GM12878 (cell line): ENCODE measurements around the gene TYW5. TPM values are rescaled to one million over a fixed set of nuclear protein-coding genes. Genes with fewer than 3 reads are reported as not detected.

Experiments used
- ATAC-seq: fragments of 200-7000 bp; cut with Tn5 transposase; 3 replicates; pipeline ENCODE4 v1.9.1; 2020; ENCODE audit warnings: mild to moderate bottlenecking, moderate library complexity
- BruUV-seq: library from RNA; stranded (reverse); fragments of 400-500 nt; replicated peaks from 2 replicates; lab custom pipeline; 2021; lab: Mats Ljungman, UMichigan
- CTCF ChIA-PET: fragments of 300-600 bp; sonication (Branson Sonifier 250); formaldehyde crosslinking; extraction: SDS; loops from one replicate; lab custom pipeline; 2021; ENCODE audit warnings: inconsistent platforms; lab: Yijun Ruan, JAX
- POLR2A ChIA-PET: fragments of 350-600 bp; formaldehyde crosslinking; extraction: SDS; loops from one replicate; lab custom pipeline; 2021; ENCODE audit warnings: inconsistent platforms; lab: Charles Lee
- RAD21 ChIA-PET: fragments of 300-600 bp; sonication (Branson Sonifier 250); formaldehyde crosslinking; loops from one replicate; lab custom pipeline; 2023; ENCODE audit warnings: antibody characterized with exemption; ENCODE audit not compliant: unreplicated experiment; lab: Charles Lee
- SMC1A ChIA-PET: fragments of 300-600 bp; sonication (Branson Sonifier 250); formaldehyde crosslinking; loops from one replicate; lab custom pipeline; 2023; ENCODE audit not compliant: unreplicated experiment, uncharacterized antibody; lab: Charles Lee
- DNase-seq: peaks from one replicate; pipeline ENCODE4 v3.0.0-alpha.2; 2011; ENCODE audit warnings: low read depth, low spot score
- FAIRE-seq: peaks from 3 replicates; lab custom pipeline; 2011; peaks lifted over from hg19 to GRCh38; lab: Jason Lieb, UNC
- H2AFZ ChIP-seq: 2 replicates; pipeline ENCODE4 v1.6.0; 2011; ENCODE audit warnings: low read depth, low read length, control low read depth; ENCODE audit not compliant: control insufficient read depth
- H3K27ac ChIP-seq: 2 replicates; pipeline ENCODE4 v1.5.1; 2011; ENCODE audit warnings: control low read depth; ENCODE audit not compliant: control insufficient read depth, insufficient read depth
- H3K27me3 ChIP-seq, 2 experiments: replicated peaks in 1 of 2; 2 replicates each; pipeline versions ENCODE4 v1.6.0 to v1.6.1; 2011; ENCODE audit warnings: low read length in 1 of 2; ENCODE audit not compliant: control insufficient read depth in 2 of 2, insufficient read depth in 2 of 2
- H3K36me3 ChIP-seq, 2 experiments: 2 replicates each; pipeline ENCODE4 v1.5.1; 2011; ENCODE audit warnings: low read length in 1 of 2; ENCODE audit not compliant: control insufficient read depth in 2 of 2, insufficient read depth in 2 of 2
- H3K4me1 ChIP-seq: 2 replicates; pipeline ENCODE4 v1.6.1; 2011; ENCODE audit warnings: mild to moderate bottlenecking, low read length, moderate library complexity, mixed read lengths; ENCODE audit not compliant: control insufficient read depth, insufficient read depth
- H3K4me2 ChIP-seq: 2 replicates; pipeline ENCODE4 v1.6.0; 2011; ENCODE audit warnings: control low read depth; ENCODE audit not compliant: control insufficient read depth, insufficient read depth
- H3K4me3 ChIP-seq: fragments of 200-600 bp; sonication (generic); 2 replicates; pipeline ENCODE4 v1.5.1; 2016
- H3K79me2 ChIP-seq: 2 replicates; pipeline ENCODE4 v1.6.0; 2011; ENCODE audit warnings: low read length; ENCODE audit not compliant: control insufficient read depth, insufficient read depth
- H3K9ac ChIP-seq: 2 replicates; pipeline ENCODE4 v1.8.0; 2011; ENCODE audit warnings: low read length, control low read depth, mixed read lengths; ENCODE audit not compliant: control insufficient read depth, insufficient read depth
- H3K9me3 ChIP-seq: replicated peaks from 3 replicates; pipeline ENCODE4 v1.5.1; 2011; ENCODE audit warnings: mild to moderate bottlenecking, low read length; ENCODE audit not compliant: control insufficient read depth, insufficient read depth
- H4K20me1 ChIP-seq: 2 replicates; pipeline ENCODE4 v1.6.0; 2011; ENCODE audit not compliant: control insufficient read depth, insufficient read depth
- CEBPB ChIP-seq, 2 experiments: fragments of 150-350 bp in 1 of 2; IDR thresholded peaks; 2 replicates each; pipeline ENCODE4 v1.6.1; 2012 to 2014; ENCODE audit warnings: low read depth in 2 of 2, low read length in 2 of 2, borderline replicate concordance in 1 of 2, inconsistent platforms in 1 of 2
- IKZF2 ChIP-seq, 2 experiments: fragments of 450-650 bp; IDR thresholded peaks; 2 replicates each; pipeline ENCODE4 v1.6.1; 2017; ENCODE audit warnings: mild to moderate bottlenecking in 2 of 2, moderate library complexity in 2 of 2
- MYB ChIP-seq: fragments of 150-350 bp; IDR thresholded peaks from 2 replicates; pipeline ENCODE4 v1.6.1; 2014; ENCODE audit warnings: mild to moderate bottlenecking, low read depth, low read length, borderline replicate concordance
- NR2C2 ChIP-seq: IDR thresholded peaks from 2 replicates; pipeline ENCODE4 v1.6.1; 2011; ENCODE audit warnings: borderline replicate concordance, low read depth; ENCODE audit not compliant: control insufficient read depth, insufficient read length
- PBX3 ChIP-seq: IDR thresholded peaks from 2 replicates; pipeline ENCODE4 v1.6.1; 2011; ENCODE audit warnings: mild to moderate bottlenecking, low read depth, low read length, moderate library complexity; ENCODE audit not compliant: insufficient replicate concordance
- PKNOX1 ChIP-seq: fragments of 450-650 bp; IDR thresholded peaks from 2 replicates; pipeline ENCODE4 v1.6.1; 2016; ENCODE audit warnings: mild to moderate bottlenecking
- ZBTB33 ChIP-seq: fragments of 450-650 bp; IDR thresholded peaks from 2 replicates; pipeline ENCODE4 v1.6.1; 2017; ENCODE audit warnings: mild to moderate bottlenecking
- WGBS: methylation state at CpG from one replicate; pipeline ENCODE4 v1.1.6; 2016; ENCODE audit warnings: low lambda C conversion rate; ENCODE audit not compliant: insufficient replicate concordance, insufficient coverage; ENCODE audit errors: missing lambda C conversion rate; 5-methylcytosine and 5-hydroxymethylcytosine counted together
- in situ Hi-C: fragments of 300-500 bp; cut with MboI; formaldehyde crosslinking; loops from 9 replicates; pipeline ENCODE4 v1.14.3; 2018; ENCODE audit warnings: mixed read lengths
- intact Hi-C: fragments of 100-400 bp; cut with micrococcal nuclease; formaldehyde crosslinking; loops from one replicate; pipeline ENCODE4 v1.14.2; 2022; ENCODE audit not compliant: unreplicated experiment
- polyA plus RNA-seq, 11 experiments: library from polyadenylated mRNA; depleted of rRNA in 4 of 11; unstranded in 6 of 11; stranded (reverse) in 5 of 11; fragments of >200 nt; fragmentation: Nextera tagmentation in 4 of 11; fragmentation: Illumina TruSeq in 1 of 11; extraction: Ambion mirVana in 4 of 11; extraction: Trizol in 1 of 11; gene quantifications; 1 replicate in 1 of 11; 2 replicates in 10 of 11; pipeline versions ENCODE4 v1.2.1 to v1.2.3, GENCODE V29; 2011 to 2016; ENCODE audit warnings: inconsistent platforms in 2 of 11, missing spikeins in 2 of 11, low read depth in 1 of 11
- total RNA-seq, 4 experiments: library from RNA; depleted of rRNA in 3 of 4; stranded (reverse); fragments of >200 nt in 3 of 4; fragmentation: Illumina TruSeq in 1 of 4; extraction: Trizol in 1 of 4; gene quantifications; 2 replicates each; pipeline versions ENCODE4 v1.2.1 to v1.2.3, GENCODE V29; 2013 to 2021

TYW5 gene
- total and polyA plus RNA-seq, 10 of the 15 experiments (the other 5 are each of a cell fraction or from before 2014, with no cell fraction given): 4.6 to 11.8 (median 7.4) TPM

- TF ChIP-seq ZBTB33 (no peak), NR2C2 (no peak), CEBPB (IDR thresholded peaks at IDR 0.05; ENCODE audit: borderline replicate concordance in 1 of 2, low read depth in 2 of 2, low read length in 2 of 2) (no peak), MYB (no peak), IKZF2 (IDR thresholded peaks at IDR 0.05) (no peak)
These were observed 38.3 kb downstream of the TYW5 start (continued) for GRCh38 chr2:199916980-199917379.

- RAD21 ChIA-PET: no interaction called here
- no peak for DNase-seq
- no peak for ATAC-seq
- Histone ChIP-seq H2AFZ (no peak overlapping the region), H4K20me1 (no peaks in the 10 kb centered on the region), H3K36me3 (peaks cover 6 to 9% of the 10 kb centered on the region in 2 experiments), H3K4me2 (peak overlapping the region; percentile 65; the same call in 1 of the 2 replicates), H3K9ac (no peak overlapping the region), H3K4me3 (peak overlapping the region; percentile 51), H3K27me3 (no peaks in the 10 kb centered on the region), H3K9me3 (peaks cover 14% of the 10 kb centered on the region), H3K27ac (no peak overlapping the region), H3K4me1 (no peaks in the 10 kb centered on the region), H3K79me2 (peaks cover 64% of the 10 kb centered on the region)
- no TSS peak for BruUV-seq
- in situ Hi-C loops: no loop called here
- POLR2A ChIA-PET: no interaction called here
- FAIRE-seq: no peak
- intact Hi-C loops: no loop called here
- WGBS: 93% methylated on average over 2 of the region's 2 CpGs
- CTCF ChIA-PET: no interaction called here
- no peak for TF ChIP-seq PBX3
- peak; percentile 59; the same call in 1 of the 2 replicates for TF ChIP-seq PKNOX1
- SMC1A ChIA-PET: interaction anchor here (1.0 kb wide), 1 partner anchor 11 kb away, joined by 3 read pairs; no protein-coding TSS in a partner anchor
These were observed 40.8 kb downstream of the TYW5 start for GRCh38 chr2:199914372-199914958.
